H9 (cell line): ENCODE measurements around the gene SCN1A. TPM values are rescaled to one million over a fixed set of nuclear protein-coding genes. Genes with fewer than 3 reads are reported as not detected.
A peak's percentile ranks its signal among the peaks of the same experiment; 100 is the strongest.

Experiments used
- DNase-seq: peaks from one replicate; pipeline ENCODE4 v3.0.0-alpha.2; 2017
- H2AFZ ChIP-seq: one replicate; pipeline ENCODE4 v1.6.1; 2013; ENCODE audit warnings: mild to moderate bottlenecking, low read length, control low read depth, moderate library complexity
- H2AK5ac ChIP-seq: 2 replicates; pipeline ENCODE4 v1.6.1; 2013; ENCODE audit warnings: low read length, control low read depth, mixed read lengths; ENCODE audit not compliant: insufficient read length
- H2BK120ac ChIP-seq: one replicate; pipeline ENCODE4 v1.6.1; 2013; ENCODE audit warnings: low read depth, mild to moderate bottlenecking, low read length, control low read depth, inconsistent platforms; ENCODE audit not compliant: poor library complexity, severe bottlenecking
- H2BK12ac ChIP-seq: 2 replicates; pipeline ENCODE4 v1.6.1; 2013; ENCODE audit warnings: low read length, control low read depth, mixed read lengths, low read depth; ENCODE audit not compliant: insufficient read length
- H2BK15ac ChIP-seq: 2 replicates; pipeline ENCODE4 v1.6.1; 2013; ENCODE audit warnings: low read depth, low read length, control low read depth
- H2BK20ac ChIP-seq: one replicate; pipeline ENCODE4 v1.6.1; 2013; ENCODE audit warnings: low read depth, mild to moderate bottlenecking, low read length, control low read depth, inconsistent platforms; ENCODE audit not compliant: poor library complexity, severe bottlenecking
- H2BK5ac ChIP-seq: 2 replicates; pipeline ENCODE4 v1.6.1; 2013; ENCODE audit warnings: low read length, control low read depth, mixed read lengths; ENCODE audit not compliant: insufficient read length
- H3K14ac ChIP-seq: 2 replicates; pipeline ENCODE4 v1.6.1; 2013; ENCODE audit warnings: low read length, control low read depth; ENCODE audit not compliant: insufficient read depth
- H3K18ac ChIP-seq: 2 replicates; pipeline ENCODE4 v1.6.1; 2013; ENCODE audit warnings: low read depth, mild to moderate bottlenecking, mixed read lengths, low read length, control low read depth; ENCODE audit not compliant: insufficient read length
- H3K23ac ChIP-seq: 2 replicates; pipeline ENCODE4 v1.6.1; 2013; ENCODE audit warnings: low read length, control low read depth, mixed read lengths, low read depth; ENCODE audit not compliant: insufficient read length
- H3K23me2 ChIP-seq: 2 replicates; pipeline ENCODE4 v1.6.1; 2013; ENCODE audit warnings: low read depth, mild to moderate bottlenecking, mixed read lengths, low read length, control low read depth; ENCODE audit not compliant: insufficient read length, poor library complexity, severe bottlenecking
- H3K27ac ChIP-seq: 2 replicates; pipeline ENCODE4 v1.5.1; 2013; ENCODE audit warnings: low read length, control low read depth, mixed read lengths, low read depth; ENCODE audit not compliant: insufficient read length
- H3K27me3 ChIP-seq: 2 replicates; pipeline ENCODE4 v1.6.1; 2013; ENCODE audit warnings: low read length, control low read depth, inconsistent platforms; ENCODE audit not compliant: insufficient read depth
- H3K4ac ChIP-seq: 2 replicates; pipeline ENCODE4 v1.6.1; 2013; ENCODE audit warnings: low read depth, mild to moderate bottlenecking, control low read depth, inconsistent platforms, low read length, moderate library complexity
- H3K4me1 ChIP-seq: 2 replicates; pipeline ENCODE4 v1.6.1; 2013; ENCODE audit warnings: low read length, control low read depth, inconsistent platforms; ENCODE audit not compliant: insufficient read depth
- H3K4me2 ChIP-seq: 2 replicates; pipeline ENCODE4 v1.6.1; 2013; ENCODE audit warnings: low read length, control low read depth, mixed read lengths; ENCODE audit not compliant: insufficient read length, insufficient read depth
- H3K56ac ChIP-seq: 2 replicates; pipeline ENCODE4 v1.6.1; 2013; ENCODE audit warnings: low read depth, mild to moderate bottlenecking, mixed read lengths, low read length, control low read depth; ENCODE audit not compliant: insufficient read length
- H3K79me1 ChIP-seq: 2 replicates; pipeline ENCODE4 v1.6.1; 2013; ENCODE audit warnings: low read depth, mild to moderate bottlenecking, moderate library complexity, low read length, control low read depth, inconsistent platforms; ENCODE audit not compliant: insufficient read depth, poor library complexity, severe bottlenecking
- H3K79me2 ChIP-seq: 2 replicates; pipeline ENCODE4 v1.6.1; 2013; ENCODE audit warnings: low read length, control low read depth, inconsistent platforms; ENCODE audit not compliant: insufficient read depth
- H3K9ac ChIP-seq: 2 replicates; pipeline ENCODE4 v1.6.1; 2013; ENCODE audit warnings: low read length, control low read depth, mixed read lengths; ENCODE audit not compliant: insufficient read length; ENCODE audit errors: extremely low read depth
- H3K9me3 ChIP-seq: one replicate; pipeline ENCODE4 v1.6.1; 2013; ENCODE audit warnings: low read depth, low read length, inconsistent platforms; ENCODE audit not compliant: control insufficient read depth
- H3T11ph ChIP-seq: one replicate; pipeline ENCODE4 v1.6.1; 2013; ENCODE audit warnings: mild to moderate bottlenecking, low read length, control low read depth, inconsistent platforms
- H4K20me1 ChIP-seq: one replicate; pipeline ENCODE4 v1.6.1; 2013; ENCODE audit not compliant: control insufficient read depth, insufficient read length, insufficient read depth
- H4K5ac ChIP-seq: 2 replicates; pipeline ENCODE4 v1.6.1; 2013; ENCODE audit warnings: low read depth, mild to moderate bottlenecking, mixed read lengths, low read length, control low read depth; ENCODE audit not compliant: insufficient read length
- H4K8ac ChIP-seq: replicated peaks from 2 replicates; pipeline ENCODE4 v1.6.1; 2013; ENCODE audit warnings: low read length, control low read depth, mixed read lengths, low read depth; ENCODE audit not compliant: insufficient read length
- H4K91ac ChIP-seq: 2 replicates; pipeline ENCODE4 v1.6.1; 2013; ENCODE audit warnings: low read depth, mild to moderate bottlenecking, moderate library complexity, mixed read lengths, low read length, control low read depth; ENCODE audit not compliant: insufficient read length
- H3K27ac Mint-ChIP-seq, 3 experiments: 2 replicates in 2 of 3; 3 replicates in 1 of 3; pipeline ENCODE4 v1.8.0; 2020 to 2021; ENCODE audit warnings: mixed read lengths in 3 of 3, mild to moderate bottlenecking in 1 of 3, moderate library complexity in 1 of 3
- H3K27me3 Mint-ChIP-seq: 2 replicates; pipeline ENCODE4 v1.8.0; 2021; ENCODE audit warnings: low read depth, mild to moderate bottlenecking, moderate library complexity, mixed read lengths
- H3K36me3 Mint-ChIP-seq, 3 experiments: 2 replicates in 2 of 3; 3 replicates in 1 of 3; pipeline ENCODE4 v1.8.0; 2020 to 2021; ENCODE audit warnings: low read depth in 3 of 3, mixed read lengths in 3 of 3; ENCODE audit not compliant: insufficient read depth in 1 of 3
- H3K4me1 Mint-ChIP-seq, 2 experiments: 2 replicates each; pipeline ENCODE4 v1.8.0; 2020; ENCODE audit warnings: mixed read lengths in 2 of 2
- H3K4me3 Mint-ChIP-seq, 2 experiments: 2 replicates in 1 of 2; 3 replicates in 1 of 2; pipeline ENCODE4 v1.8.0; 2020 to 2021; ENCODE audit warnings: mild to moderate bottlenecking in 2 of 2, mixed read lengths in 2 of 2, moderate library complexity in 1 of 2
- H3K9me3 Mint-ChIP-seq, 2 experiments: 2 replicates in 1 of 2; 3 replicates in 1 of 2; pipeline ENCODE4 v1.8.0; 2020; ENCODE audit warnings: mild to moderate bottlenecking in 2 of 2, mixed read lengths in 2 of 2, moderate library complexity in 1 of 2
- WGBS: extraction: QIAGEN DNeasy Blood & Tissue Kit; methylation state at CpG from one replicate; pipeline ENCODE4 v1.1.7; 2013; ENCODE audit warnings: missing lambda C conversion rate, low lambda C conversion rate, mixed read lengths; ENCODE audit not compliant: insufficient read length; ENCODE audit errors: extremely low coverage; 5-methylcytosine and 5-hydroxymethylcytosine counted together
- total RNA-seq: library from RNA; stranded (reverse); gene quantifications from 2 replicates; pipeline ENCODE4 v1.2.1, GENCODE V29; 2021
- TF ChIP-seq, protein P1 (sequence below): fragments of 200-600 bp; sonication (generic); conservative IDR thresholded peaks from 3 replicates; pipeline ENCODE4 v1.8.0; 2021; ENCODE audit warnings: antibody characterized with exemption, mild to moderate bottlenecking

The SCN1A gene
- total RNA-seq, 1 experiment from 2014 or later, result 0.13 TPM

DNA sequence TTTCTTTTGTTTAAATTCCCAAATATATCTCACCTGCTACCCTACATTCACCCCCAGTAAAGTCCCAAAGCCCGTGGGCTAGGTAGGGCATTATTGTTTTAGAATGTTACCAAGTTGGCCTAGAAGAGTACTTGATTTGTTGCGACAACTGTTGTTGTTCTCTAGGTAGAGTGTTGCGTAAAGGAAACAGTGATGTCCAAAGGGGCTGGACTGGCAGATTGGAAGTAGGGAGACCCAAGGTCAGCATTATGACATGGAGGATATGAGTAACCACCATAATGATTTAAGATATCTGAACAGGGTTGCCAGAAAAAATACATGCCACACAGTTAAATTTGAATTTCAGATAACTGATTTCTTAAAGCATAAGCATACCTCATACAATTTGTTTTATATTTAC is 39.2 kb downstream of the SCN1A start:
- Mint-ChIP-seq H3K27ac (peak overlapping the region in 1 of 3 experiments; percentile 11; a peak in 1 of 7 replicates), H3K4me3 (no peak overlapping the region), H3K27me3 (no peaks in the 10 kb centered on the region), H3K4me1 (peaks cover 4 to 11% of the 10 kb centered on the region in 2 experiments), H3K9me3 (no peaks in the 10 kb centered on the region), H3K36me3 (no peaks in the 10 kb centered on the region)
- no peak overlapping the region for H2BK5ac ChIP-seq
- no peaks in the 10 kb centered on the region for H3K79me1 ChIP-seq
- H3K9ac ChIP-seq, result no peak overlapping the region
- no peak overlapping the region for H3K14ac ChIP-seq
- no peak overlapping the region for H3K56ac ChIP-seq
- no peak overlapping the region for H4K91ac ChIP-seq
- H4K5ac ChIP-seq, result no peak overlapping the region
- H3K4ac ChIP-seq, result no peak overlapping the region
- no peak overlapping the region for H3K27ac ChIP-seq
- TF ChIP-seq, protein P1, sequence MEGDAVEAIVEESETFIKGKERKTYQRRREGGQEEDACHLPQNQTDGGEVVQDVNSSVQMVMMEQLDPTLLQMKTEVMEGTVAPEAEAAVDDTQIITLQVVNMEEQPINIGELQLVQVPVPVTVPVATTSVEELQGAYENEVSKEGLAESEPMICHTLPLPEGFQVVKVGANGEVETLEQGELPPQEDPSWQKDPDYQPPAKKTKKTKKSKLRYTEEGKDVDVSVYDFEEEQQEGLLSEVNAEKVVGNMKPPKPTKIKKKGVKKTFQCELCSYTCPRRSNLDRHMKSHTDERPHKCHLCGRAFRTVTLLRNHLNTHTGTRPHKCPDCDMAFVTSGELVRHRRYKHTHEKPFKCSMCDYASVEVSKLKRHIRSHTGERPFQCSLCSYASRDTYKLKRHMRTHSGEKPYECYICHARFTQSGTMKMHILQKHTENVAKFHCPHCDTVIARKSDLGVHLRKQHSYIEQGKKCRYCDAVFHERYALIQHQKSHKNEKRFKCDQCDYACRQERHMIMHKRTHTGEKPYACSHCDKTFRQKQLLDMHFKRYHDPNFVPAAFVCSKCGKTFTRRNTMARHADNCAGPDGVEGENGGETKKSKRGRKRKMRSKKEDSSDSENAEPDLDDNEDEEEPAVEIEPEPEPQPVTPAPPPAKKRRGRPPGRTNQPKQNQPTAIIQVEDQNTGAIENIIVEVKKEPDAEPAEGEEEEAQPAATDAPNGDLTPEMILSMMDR, result no peak
- no peak overlapping the region for H3T11ph ChIP-seq
- H3K4me1 ChIP-seq, result no peaks in the 10 kb centered on the region
- H2BK120ac ChIP-seq, result no peak overlapping the region
- H2AK5ac ChIP-seq, result no peak overlapping the region
- no peaks in the 10 kb centered on the region for H3K79me2 ChIP-seq
- H3K18ac ChIP-seq, result no peak overlapping the region
- no peak overlapping the region for H2BK15ac ChIP-seq
- no peak overlapping the region for H3K23ac ChIP-seq
- no peak overlapping the region for H3K4me2 ChIP-seq
- no peak overlapping the region for H2BK12ac ChIP-seq
- H4K20me1 ChIP-seq, result no peaks in the 10 kb centered on the region
- H2BK20ac ChIP-seq, result no peak overlapping the region
- no peak for DNase-seq
- no peaks in the 10 kb centered on the region for H3K23me2 ChIP-seq
- H3K9me3 ChIP-seq, result no peaks in the 10 kb centered on the region
- H4K8ac ChIP-seq, result no peak overlapping the region
- WGBS, result no CpG with 5 or more reads among the region's 3 CpGs
- H3K27me3 ChIP-seq, result no peaks in the 10 kb centered on the region
- no peak overlapping the region for H2AFZ ChIP-seq
